HG03280 (cell line): ENCODE results near the gene ARPC5L.
"Not testable (repeated sequence)": the region's sequence is repeated elsewhere in the genome, so short reads cannot be mapped to it uniquely, and the experiment has no call there.

Experiments used
- ATAC-seq: cut with Tn5 transposase; IDR thresholded peaks from one replicate; pipeline ENCODE4 v1.9.1; 2021; ENCODE audit warnings: mild to moderate bottlenecking, moderate library complexity; ENCODE audit not compliant: unreplicated experiment

ARPC5L gene

DNA sequence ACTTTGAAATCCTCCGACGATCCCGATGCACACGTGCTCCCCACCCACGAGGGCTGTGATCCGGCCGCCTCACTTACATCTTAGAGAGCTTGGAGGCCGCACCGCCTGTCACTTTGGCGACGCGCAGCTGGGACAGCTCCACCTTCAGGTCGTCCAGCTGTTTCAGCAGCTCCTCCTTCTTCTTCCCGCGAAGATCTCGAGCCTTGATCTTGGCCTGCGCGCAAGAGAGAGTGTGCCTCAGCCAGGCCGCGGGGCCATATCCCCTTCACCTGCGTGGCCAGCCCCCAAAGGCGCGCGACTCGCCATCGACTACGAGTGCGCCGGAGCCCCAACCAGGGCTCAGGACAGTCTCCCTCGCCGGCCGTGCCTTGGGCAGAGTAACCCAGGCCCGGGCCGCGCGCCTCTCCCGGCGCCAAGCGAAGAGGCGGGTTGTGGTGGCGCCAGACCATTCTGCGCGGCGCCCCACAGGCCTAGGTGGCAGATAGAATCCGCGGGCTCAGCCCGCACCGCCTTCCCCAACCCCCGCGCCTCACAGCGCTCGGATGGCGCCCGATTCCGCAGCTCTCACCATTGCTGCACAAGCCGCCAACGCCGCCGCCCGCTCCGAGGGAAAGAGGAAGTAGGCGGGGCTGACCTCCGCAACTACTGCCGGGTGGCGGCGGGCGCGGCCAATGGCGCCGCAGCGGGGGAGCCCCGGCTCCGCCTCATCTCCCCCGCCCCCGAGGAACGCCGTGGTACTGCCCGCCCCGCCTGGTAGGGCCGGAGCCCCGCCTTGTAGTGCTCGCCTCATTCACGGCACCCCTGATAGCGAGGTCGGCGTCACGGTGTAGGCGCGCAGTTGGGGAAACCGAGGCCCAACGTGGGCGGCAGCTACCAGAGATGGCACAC lies at the start of gene ARPC5L, which contains the start of gene RPL35:
ARPC5L (plus strand) TSS at position 789 of the 888 bp plus-strand sequence. CDS start 7,161 bp downstream, outside the sequence.
RPL35 (minus strand) TSS at position 616 of the 888 bp plus-strand sequence; CDS start at position 571, 45 bp downstream.
- peak; percentile 90 for ATAC-seq

DNA sequence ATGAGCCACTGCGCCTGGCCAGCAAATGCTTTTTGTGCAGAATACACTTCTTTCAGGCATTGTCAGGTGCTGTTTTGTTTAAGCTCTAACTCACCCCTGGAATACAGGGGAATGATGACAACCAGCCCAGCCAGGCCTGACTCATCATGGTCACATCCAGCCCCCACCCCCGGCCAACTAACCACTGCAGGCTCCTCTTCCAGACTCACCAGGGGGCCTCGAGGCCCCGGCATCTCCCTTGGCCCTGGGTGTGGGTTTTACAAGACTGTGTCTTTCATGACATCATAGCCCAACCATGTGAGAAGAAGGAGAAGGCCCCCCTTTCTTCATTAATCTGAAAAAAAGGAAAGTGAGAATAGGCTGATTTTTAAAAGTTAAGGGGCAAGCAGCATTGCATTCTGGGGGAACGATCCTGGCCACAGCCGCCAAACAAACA lies 49.5 kb upstream of the ARPC5L start:
- no peak for ATAC-seq

DNA sequence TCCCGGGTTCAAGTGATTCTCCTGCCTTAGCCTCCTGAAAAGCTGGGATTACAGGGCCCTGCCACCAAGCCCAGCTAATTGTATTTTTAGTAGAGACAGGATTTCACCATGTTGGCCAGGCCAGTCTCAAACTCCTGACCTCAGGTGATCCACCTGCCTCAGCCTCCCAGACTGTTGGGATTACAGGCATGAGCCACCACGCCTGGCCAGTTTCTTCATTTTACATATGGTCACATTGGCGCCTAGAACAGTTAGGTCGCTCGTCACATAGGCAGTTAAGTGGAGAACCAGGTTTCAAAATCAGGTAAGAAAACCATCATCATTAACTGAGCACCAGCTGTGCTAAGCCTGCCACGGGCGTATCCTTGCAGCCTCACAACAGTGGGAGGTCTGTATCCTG lies 48.9 kb upstream of the ARPC5L start:
- ATAC-seq: no peak

DNA sequence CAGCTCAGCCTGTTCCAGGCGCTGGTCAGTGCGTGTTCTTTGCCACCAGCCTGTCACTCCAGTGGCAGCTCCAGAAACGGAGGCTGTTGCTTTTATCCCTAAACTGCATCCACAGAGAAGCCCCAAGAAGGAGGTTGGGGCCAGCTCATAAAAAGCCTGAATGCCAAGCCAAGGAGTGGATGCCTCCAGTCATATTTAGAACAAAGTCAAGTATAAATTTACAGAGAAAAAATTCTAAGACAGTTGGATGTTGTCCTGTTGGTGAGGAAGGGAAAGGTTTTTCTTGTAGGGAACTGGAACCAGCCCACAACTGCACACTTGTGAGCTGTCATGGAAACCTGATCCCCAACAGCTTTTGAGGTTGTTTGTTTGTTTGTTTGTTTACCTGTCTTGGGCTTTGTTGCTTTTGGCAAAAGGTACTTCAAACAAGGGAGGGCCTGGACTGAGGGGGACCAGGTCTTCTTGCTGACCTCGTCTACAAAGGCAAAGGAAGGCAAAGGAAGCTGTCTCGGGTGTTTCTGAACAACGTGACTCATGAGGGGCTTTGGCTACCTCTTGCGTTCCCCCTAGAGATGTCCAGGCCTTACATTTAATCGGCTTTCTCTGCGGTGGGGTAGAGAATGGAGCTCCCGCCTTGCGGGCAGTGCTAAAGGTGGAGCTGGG lies 48.3 kb upstream of the ARPC5L start:
- ATAC-seq: no peak

DNA sequence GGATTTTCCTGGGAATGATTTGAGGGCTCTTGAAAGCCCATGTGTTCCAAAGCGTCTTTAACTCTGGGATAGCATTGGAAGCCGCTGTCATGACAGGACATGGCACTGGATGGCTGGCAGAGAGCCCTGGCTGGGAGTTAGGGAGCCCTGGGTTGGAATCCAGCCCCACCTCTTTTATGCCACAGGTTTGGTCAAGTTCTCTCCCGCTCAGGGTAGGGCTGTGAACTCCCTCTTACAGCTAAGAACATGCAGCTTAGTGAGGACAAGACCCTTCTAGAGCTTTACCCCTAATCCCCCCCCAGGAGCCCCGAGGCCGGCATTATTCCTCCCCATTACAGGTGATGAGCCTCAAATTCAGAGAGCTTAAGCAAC lies 47.8 kb upstream of the ARPC5L start:
- ATAC-seq: no peak

DNA sequence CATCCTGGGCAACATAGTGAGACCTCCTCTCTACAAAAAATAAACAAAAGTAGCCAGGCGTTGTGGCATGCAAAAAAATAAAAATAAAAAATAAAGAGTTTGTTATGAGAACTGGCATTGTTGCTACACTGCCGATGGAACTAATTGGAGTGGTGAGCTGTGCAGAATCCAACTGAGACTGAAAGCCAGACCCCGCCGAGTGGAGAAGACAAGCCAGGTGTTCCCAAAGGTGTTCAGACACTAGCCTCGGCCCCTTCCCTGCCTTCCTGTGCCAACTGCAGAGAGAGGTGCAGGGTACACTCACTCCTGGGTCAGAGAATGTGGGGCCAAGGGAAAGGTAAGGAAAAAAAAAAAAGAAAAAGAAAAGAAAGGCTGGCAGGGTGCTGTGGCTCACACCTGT lies 46.3 kb upstream of the ARPC5L start:
- no peak for ATAC-seq

DNA sequence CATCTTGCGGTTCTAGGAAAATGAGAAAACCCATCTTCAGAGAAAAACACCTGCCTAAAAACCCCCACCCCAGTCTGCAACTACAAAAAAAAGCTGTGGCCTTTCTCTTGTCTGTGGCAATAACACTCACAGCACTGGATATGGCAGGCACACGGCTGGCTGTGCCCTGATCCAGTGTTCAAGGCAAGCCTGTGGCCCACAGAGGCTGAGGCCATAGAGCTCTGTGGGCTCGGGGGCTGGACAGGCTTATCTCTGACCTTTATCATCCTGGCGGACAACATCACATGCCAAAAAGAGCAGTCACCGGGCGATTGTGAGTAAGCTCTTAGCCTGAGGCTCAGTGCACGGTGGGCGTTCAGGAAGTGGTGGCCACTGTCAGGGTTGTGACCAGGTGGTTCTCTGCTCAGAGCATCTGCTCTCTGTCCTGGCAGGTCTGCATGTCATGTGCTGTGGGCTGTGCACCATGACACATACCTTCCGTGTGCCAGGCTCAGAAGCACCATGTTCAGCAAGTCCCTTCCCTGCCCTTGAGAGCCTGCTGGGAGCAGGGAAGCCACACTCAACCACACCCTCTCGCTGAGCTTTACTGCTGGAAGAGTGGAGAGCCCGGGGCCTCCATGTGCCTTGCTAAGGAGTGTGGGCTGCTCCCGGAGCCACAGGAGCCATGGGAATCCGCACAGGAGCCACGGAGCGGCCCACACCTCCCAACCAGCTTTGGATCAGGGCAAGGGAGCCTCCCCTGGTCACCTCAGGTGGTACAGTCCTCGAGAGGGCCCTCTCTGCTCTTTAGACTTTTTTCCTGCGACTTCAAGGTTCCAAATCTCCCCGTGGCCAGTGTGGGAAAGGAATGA lies 43.3 kb upstream of the ARPC5L start:
- no peak for ATAC-seq

DNA sequence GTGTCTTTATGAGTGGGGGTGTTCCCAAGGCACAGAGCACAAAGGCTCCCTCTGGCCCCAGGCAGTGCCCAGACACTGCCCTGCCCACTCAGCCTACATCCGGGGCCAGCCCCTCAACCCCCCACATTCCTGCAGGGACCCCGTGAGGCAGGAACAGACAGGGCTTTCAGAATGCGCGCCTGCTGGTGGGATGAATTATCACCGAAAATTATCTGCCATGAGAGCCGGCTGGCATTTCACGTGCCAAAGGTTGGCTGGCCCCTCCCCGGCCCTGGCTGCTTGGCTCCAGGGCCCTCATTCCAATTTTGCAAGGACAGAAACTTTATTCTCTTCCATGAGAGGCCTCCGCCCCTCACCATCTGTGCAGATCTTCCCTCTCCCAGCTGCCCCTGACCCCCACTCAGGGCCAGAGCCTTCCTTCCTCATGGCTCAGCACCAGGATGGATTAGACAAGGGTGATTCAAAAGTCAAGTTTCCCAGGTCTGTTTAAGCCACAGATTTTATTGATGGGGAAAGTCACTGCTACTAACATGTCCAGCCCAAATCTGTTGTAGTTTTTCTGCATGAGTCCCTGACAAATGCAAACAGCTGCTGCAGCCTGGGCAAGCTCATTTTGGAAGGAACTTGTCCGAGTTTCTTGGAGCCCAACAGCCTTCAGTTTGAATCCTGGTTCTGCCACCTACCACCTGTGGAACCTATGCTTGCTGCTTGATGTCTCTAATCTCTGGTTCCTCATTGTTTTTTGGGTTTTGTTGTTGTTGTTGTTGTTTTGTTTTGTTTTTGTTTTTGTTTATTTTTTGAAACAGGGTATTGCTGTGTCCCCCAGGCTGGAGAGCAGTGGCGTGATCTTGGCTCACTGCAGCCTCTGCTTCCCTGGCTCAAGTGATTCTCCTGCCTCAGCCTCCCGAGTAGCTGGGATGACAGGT lies 41.0 kb upstream of the ARPC5L start:
- no peak for ATAC-seq

DNA sequence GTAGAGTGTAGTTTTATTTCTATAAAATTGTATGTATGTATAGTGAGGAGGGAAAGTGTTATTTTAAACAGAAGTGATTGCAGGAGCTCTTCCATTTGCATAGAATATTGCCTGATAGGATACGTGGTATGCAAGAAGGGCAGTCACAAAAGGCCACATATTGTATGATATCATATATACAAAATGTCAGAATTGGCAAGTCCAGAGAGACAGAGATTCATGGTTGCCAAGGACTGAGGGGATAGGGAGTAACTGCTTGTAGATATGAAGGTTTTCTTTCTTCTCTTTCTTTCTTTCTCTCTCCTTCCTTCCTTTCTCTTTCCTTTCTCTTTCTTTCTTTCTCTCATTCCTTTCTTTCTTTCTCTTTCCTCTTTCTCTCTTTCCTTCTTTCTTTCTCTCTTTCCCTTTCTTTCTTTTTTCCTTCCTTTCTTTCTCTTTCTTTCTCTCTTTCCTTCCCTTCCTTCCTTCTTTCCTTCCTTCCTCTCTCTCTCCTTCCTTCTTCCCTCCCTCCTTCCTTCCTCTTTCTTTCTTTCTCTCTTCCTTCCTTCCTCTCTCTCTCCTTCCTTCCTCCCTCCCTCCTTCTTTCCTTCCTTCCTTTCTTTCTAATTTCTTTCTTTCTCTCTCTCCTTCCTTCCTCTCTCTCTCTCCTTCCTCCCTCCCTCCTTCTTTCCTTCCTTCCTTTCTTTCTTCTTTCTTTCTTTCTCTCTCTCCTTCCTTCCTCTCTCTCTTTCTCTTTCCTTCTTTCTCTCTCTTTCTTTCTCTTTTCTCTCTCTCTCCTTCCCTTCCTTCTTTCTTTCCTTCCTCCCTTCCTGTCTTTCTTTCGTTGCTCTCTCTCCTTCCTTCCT lies 33.2 kb upstream of the ARPC5L start:
- no peak for ATAC-seq

DNA sequence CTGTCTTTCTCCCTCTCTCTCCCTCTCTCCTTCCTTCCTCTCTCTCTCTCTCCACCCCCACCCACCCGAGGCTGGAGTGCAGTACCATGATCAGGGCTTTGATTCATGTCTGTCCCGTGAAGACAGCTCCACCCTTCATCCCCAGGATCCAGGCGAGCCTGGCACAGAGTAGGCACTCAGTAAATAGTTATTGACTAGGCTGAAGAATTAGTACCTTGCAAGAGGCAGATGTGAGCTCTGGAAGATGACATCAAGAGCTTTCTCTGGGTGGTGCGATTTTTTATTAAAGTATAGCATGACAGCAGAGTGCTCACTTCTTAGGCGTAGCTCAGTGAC lies 32.6 kb upstream of the ARPC5L start:
- no peak for ATAC-seq

DNA sequence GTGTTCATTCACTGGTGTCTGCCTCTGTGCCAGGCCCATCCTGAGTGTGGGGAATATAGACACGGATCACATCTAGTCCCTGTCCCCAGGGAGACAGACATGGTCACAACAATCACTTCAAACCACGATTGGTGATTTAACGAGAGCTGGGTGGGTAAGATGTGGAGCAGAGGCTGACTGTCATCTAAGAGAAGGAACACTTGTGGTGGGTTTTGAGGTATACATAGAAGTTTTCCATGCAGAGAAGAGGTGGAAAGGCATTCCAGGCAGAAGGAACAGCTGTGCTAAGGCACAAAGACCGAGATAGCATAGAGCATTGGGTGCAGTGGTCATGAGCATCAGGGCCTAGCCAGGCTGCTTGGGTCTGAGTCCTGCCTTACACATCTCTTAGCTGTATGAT lies 31.3 kb upstream of the ARPC5L start:
- ATAC-seq: no peak

DNA sequence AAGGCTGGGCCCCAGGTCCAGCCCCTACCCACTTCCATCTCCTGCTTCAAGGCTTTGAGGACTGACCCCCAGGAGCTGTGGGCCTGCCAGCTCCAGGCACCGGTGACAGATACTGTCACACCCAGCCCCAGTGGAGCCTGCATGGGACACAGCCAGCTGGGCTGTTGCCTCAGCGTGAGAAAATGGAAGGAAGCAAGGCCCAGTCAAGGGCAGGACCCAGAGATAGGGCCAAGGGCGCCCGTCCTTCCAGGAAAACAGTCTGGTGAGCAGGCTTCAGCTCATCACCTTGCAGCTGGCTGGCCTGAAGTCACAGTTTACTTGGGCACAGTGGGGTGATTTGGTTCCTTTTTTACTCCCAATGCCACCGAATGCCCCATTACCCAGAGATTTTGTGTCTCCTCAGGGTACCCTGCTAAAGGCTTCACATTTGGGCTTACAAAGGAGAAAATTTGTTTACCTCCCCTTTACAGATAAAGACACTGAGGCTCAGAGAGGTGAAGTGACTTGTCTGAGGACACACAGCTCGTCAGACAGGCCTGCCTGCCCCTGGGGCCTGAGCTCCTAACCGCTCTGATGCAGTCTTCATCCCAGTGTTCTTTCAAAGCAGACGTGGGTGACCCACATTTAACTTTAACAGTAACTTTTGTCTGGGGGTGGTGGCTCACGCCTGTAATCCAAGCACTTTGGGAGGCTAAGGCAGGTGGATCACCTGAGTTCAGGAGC lies 30.1 kb upstream of the ARPC5L start:
- ATAC-seq: no peak

DNA sequence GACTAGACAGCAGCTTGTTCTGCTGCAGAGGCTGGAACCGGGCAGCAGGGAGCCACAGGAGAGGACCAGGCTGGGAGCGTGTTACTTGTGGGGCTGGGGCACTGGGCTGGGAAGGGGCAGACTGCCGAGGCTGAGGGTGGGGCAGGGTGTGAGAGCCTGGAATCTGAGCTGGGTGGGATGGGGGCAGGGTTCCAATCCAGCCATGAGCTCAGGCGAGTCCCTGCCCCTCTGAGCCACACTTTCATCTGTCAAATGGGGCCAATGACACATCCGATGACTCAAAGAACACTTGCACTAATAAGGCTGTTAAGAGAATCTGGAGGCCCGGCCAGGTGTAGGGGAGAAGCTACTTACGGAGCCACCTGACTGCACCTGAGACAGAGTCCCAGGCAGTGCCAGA lies 27.3 kb upstream of the ARPC5L start:
- no peak for ATAC-seq

DNA sequence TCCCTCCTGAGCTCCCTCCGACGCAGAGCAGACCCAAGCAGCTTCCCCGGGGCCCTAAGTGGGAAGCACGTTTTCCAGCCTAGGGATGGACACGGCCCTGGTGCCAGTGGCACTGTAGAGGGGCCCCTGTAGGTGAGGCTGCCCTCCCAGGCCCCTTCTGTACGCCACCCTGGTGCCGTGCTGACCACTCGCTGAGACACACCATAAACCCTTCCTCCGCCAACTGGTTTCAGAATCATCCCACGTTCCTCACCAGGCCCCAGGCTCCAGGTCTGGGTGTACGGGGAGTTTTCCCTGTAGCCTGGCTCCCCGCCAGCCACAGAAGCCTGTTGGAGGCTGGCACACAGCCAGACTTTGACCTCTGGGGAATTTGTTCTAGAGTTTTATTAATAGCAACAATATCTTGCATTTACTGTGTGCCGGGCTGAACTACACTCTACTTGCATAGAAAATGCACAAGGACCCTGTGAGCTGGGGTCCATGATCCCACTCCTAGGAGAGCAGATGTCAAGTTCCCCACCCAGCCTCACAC lies 26.8 kb upstream of the ARPC5L start:
- no peak for ATAC-seq

DNA sequence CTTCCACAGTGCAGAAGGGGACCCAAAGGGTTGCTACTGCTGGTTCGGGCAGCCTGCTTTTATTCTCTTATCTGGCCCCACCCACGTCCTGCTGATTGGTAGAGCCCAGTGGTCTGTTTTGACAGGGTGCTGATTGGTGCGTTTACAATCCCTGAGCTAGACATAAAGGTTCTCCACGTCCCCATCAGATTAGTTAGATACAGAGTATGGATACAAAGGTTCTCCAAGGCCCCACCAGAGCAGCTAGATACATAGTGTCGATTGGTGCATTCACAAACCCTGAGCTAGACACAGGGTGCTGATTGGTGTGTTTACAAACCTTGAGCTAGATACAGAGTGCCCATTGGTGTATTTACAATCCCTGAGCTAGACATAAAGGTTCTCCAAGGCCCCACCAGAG lies 23.8 kb upstream of the ARPC5L start:
- not testable (repeated sequence) for ATAC-seq

DNA sequence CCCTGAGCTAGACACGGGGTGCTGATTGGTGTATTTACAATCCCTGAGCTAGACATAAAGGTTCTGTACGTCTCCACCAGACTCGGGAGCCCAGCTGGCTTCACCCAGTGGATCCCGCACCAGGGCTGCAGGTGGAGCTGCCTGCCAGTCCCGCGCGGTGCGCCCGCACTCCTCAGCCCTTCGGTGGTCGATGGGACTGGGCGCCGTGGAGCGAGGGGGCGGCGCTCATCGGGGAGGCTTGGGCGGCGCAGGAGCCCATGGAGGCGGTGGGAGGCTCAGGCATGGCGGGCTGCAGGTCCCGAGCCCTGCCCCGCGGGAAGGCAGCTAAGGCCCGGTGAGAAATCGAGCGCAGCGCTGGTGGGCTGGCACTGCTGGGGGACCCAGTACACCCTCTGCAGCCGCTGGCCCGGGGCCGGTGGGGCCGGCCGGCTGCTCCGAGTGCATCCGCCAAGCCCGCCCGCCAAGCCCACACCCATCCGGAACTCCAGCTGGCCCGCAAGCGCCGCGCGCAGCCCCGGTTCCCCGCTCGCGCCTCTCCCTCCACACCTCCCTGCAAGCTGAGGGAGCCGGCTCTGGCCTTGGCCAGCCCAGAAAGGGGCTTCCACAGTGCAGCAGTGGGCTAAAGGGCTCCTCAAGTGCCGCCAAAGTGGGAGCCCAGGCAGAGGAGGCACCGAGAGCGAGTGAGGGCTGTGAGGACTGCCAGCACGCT lies 23.2 kb upstream of the ARPC5L start:
- ATAC-seq: not testable (repeated sequence)

DNA sequence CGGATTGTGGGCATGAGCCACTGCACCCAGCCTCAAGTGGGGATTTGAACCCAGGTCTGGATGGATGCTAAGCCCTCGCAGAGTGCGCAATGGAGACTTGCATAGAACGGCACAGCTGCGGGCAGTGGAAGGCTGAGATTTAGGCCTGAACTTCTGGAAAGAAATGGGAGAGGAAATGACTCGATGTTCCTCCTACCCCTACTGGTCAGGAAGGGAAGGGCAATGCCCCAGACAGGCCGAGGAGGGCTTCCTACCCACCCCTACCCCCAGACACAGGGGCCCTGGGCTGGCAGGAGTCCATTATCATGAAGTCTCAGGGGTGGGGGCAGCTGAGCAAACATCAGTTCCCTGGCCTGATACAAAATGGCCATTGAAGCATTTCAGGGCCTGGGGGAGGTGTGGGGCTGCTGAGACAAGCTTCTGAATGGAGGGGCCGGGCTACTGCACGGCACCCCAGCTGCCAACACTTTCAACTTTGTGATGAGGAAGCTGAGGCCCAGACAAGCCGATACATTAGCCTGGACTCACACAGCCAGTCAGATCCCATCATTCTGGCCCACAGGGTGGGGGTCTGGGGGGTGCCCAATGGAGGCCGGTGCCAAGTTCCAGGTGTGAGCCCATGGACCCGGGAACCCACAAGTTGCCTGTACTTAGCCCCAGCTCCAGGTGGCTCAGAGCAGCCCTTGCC lies 22.2 kb upstream of the ARPC5L start:
- ATAC-seq: no peak
